OCI-M1 (cell line): Measurements from ENCODE around the gene OXER1.

ENCODE experiments used
- DNase-seq: peaks from one replicate; lab custom pipeline; 2025; lab: John Stamatoyannopoulos, UW

Gene OXER1

DNA sequence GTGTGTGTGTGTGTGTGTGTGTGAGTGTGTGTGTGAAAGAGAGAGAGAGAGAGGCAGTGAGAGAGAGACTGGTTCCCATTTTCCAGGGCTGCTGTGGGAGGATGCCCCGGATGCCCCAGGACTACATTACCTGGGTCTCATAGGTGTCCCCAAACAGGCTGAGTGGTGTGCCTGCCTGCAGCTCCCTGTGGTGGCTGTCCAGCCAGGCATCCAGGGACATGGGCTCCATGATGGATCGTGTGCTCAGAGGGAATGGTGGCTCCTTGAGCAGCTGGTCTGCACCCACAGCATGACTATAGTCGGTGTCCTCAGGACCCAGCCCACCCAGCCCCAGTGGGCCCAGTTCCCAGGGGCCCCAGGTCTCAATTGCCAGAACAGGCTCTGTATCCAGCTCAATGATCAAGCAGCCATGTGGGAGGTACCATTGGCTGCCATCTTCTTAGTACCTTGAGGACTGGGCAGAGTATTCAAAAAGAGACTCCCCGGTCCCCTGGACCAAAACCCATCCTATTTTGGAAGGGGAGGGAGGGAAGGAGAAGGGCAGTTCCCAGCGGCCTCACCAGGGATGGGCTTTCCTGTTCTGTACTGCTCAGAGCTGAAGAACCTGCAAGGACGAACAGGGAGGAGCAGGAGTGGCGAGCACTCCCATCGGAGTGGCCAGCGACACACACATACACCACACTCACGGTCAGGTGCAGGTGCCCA, 5.8 kb upstream of the OXER1 start:
- DNase-seq, result no peak

DNA sequence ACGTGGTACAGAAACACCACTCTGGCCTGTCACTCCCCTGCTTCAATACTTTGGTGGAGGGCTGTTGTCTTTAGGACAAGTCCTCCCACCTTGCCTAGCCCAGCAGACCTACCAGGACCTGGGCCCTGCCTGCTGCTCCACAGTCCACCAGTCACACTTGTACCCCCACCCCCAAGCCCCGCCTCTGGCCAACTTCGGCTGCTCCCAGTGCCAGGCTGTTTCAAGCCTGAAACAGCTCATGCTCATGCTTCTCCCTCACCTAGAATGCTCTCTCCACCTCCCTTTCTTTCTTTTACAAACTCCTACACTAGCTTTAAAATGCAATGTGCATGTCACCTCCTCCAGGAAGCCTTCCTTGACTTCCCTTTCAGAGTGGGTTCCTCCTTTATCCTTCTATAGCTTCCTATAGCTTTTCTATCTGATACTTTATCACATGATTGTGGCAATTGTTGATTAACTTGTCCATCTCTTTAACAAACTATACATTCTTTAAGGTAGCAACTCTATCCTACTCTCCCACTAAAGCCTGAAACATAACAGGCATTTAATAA, 4.8 kb upstream of the OXER1 start:
- DNase-seq, result no peak

DNA sequence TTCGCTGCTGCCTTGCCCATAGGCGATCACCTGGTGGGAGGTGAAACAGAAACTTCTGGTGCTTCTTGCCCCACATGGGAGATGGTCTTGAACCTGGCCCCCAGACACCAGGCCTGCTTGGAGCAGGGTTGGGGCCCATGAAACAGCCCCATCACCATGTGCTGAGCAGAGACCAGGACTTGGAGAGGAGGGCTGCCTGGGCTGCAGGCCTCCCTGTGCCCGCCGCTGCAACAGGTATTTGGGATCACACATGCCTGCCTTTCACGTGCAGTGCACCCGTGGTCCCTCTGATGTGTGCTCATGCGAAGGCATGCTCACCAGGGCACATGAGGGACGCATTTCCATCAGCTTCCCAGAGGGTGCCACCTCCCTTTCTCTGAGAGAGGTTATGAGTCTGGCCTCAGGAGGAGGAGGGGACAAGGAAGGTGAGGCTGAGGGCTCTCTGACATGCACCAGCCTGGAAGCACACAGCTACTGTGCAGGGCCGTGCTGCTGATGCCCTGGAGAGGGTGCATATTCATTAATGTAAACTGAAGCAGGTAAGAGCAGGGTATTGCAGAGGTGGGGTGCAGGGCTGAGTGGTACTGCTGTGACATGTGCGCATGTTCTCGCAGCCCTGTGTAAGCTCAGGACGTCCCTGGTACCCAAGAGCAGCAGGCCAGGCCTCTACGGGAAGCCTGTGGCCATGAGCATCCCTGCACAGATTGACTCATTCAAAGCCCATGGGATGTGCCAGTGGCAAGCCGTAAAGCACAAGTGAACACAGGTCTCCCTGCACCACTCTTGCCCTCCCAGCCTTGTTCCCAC, 4.2 kb upstream of the OXER1 start:
- no peak for DNase-seq

DNA sequence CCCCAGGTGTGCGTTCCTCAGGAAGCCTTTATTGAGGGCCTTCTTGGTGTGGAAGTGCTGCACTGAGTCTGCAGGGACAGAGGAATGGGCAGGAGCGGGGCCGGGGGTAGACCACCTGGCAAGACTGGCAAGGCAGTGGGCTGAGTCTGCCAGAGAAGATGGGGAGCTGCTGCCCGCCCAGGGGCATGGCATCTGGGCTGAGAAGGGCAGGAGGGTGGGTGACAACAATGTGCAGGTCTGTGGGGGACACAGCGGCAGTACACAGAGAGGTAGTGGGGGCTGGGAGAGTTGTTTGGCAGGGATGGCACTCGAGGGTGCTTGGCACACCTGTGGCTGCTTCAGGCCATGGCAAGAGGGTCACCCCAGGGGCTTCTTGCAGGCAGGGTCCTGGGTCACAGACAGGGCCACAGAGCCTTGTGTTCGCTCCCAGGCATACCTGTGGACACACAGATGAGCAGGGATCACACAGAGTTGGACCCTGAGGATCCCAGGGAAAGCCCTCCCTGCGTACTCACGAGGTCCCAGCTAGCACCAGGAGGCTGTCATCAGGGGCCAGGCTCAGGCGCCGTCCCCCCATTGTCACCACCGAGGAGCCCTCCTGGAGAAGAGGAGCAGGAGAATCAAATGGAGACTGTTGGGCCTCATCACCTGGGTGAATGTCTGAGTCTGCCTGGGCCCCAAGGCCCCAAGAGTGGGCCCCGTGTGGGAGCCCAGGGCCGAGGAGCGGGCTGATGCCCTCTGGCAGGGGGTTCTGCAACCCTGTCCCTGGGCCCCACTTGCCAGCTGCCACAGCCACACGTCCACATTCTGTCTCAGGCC, 3.4 kb upstream of the OXER1 start:
- DNase-seq, result no peak

DNA sequence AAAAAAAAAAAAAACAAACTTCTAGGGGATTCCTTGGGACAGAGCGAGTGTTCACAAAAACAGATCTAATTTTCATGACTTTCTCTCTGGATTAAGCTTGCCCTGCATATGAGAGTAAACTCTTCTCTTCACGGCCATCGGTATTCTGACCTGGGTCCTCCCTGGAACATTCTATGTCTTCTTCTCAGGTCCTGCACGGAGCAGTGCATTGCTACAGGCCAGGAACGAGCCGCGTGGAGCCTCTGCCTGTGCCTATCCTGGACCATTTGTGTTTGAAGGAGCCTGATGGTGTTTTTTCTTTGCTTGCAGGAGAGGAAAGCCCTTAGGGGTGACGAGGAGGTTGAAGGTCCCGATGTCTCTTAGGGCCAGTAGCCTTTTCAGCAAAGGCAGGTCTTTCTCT, 1.8 kb upstream of the OXER1 start:
- DNase-seq, result no peak

DNA sequence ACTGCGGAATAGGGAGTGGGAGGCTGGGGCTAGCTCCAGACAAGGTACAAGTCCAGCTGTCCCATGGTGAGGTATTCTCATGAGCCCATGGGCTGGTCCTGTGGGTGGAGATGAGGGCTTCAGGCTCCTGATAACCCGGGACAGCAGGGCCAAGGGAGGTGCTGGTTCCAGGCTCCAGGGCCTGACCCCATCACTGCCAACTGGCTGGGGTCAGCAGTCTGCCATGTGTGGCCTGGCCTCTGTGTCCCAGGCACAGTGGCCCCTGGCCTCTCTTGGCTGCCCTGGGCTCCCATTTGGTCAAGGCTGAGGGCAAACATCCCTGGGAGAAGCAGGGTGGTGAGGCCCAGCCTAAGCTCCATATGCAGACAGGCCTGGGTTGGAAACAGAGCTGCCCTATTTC, 966 bp upstream of the OXER1 start:
- no peak for DNase-seq

DNA sequence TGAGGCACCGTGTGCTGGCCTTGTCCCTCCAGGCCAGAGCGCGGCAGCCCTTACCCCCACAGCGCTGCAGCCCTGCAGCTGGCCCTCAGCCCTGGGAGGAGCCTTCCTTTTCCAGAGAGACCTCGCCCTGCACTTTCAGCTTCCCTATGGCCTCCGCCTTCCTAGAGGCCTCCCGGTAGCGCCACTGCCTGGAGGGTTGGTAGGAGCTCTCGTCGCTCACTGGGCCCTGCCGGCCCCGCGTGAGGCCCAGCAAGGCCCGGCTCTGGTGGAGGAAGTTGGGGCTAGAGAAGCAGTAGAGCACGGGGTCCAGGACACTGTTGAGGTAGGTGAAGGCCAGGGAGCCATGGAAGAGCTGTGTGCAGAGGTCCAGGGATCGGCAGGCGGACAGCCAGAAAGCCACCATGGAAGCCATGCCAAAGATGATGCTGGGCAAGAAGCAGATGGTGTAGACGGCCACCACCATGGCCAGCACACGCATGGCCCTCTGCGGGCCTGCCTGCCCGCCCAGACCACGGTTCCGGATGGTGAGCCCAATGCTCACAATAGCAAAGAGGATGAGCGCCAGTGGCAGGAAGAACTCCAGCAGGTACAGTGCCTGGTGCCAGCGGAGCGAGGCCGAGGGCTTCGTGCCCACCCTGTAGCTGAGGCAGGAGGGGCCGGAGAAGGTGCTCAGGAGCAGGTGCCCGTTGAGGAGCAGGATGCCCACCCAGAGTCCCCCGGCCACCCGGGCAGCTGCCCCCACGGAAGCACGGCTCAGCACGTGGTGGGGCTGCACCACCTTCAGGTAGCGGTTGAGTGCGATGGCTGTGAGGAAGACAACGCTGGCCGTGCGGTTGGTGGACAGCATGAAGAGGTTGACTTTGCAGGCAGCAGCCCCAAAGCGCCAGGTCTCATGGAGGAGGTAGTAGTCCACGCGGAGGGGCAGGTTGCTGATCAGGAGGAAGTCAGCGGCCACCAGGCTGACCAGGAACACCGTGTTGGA, 821 bp downstream of the OXER1 start:
- no peak for DNase-seq

DNA sequence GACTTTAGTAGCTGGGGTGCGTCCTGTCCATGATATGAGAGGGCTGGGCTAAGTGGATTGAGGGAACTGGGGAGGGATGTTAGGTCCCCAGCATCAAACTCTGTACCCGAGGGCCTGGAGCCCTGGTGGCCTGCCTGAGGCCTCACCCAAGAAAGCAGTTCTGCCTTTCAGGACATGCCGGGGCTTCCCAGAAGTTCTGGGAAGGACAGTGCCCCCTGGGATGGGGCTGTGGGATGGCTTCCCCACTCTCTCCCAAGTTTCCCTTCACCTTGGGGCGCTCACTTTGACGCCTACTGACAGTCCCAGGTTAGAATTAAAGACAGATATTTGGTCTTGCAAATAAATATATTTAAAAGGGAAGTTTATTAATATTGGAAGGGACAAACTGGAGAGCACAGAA, 1.8 kb downstream of the OXER1 start:
- DNase-seq, result no peak

DNA sequence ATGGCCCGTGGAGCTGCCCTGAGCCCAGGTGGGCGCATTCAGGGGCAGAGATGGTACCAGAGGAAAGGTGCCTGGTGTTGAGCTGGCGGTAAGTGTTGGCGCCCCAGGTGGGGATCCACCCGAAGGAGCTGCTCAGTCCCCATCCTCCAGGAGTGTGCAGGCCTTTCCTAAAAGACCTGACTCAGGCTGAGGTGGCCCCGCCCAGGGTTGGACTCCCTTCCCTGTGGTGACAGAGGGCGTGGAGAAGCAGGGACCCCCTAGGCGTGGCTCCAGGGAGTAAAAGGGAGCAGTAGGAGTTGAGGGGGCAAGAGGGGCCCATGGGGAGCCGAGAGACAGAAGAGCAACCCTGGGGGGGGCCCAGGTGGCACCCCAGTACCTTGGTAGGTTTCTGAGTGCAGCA, 2.4 kb downstream of the OXER1 start:
- no peak for DNase-seq

DNA sequence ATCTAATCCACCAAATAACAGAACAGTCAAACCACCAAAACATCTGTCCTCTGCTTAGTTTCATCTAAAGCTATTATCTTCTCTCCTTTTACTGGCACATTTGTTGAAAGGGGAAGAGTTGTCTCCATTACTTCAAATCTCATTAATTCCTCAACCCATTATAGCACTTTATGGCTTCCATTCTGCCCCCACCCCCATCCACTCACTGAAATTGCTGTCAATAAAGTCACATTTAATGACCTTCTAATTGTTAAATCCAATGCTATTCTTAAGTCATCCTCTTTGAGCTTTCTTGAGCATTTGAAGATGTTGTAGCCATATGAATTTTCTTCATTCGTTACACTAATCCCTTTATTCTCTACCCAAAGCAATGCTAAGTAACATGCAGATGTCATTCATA, 5.2 kb downstream of the OXER1 start:
- no peak for DNase-seq

DNA sequence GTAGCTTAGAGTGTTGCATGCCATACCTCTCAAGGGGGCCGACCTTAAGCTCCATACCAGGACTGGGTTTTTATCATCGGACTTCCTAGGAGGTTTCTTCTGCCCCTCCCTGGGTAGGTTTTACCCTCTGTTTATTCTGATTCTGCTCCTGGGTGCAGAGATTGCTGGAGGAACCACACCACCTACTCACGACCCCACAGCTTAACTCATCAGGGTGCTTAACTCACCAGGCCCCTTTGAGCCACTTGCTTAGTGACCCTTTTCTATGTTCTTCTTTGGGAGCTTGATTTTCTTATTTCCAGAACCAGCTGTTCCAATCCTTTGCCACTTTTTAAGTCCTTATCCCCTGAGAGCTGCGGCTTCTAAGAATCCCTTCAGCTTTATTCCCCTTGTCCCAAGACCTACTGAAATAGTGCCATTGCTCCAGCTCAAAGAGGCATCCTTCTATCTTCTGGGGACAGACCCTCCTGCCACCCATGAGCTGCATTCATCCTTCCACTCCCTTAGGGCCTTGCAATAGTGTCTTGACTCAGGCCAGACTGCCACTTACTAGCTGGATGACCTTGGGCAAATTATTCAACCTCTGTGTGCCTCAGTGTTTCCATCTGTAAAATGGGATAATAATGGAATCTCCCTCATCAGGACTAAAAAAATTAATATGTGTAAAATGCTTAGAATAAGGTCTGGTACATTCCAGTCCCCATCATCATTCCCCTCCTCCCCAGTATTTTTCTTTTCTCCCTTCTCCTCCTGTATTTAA, 5.8 kb downstream of the OXER1 start:
- no peak for DNase-seq

DNA sequence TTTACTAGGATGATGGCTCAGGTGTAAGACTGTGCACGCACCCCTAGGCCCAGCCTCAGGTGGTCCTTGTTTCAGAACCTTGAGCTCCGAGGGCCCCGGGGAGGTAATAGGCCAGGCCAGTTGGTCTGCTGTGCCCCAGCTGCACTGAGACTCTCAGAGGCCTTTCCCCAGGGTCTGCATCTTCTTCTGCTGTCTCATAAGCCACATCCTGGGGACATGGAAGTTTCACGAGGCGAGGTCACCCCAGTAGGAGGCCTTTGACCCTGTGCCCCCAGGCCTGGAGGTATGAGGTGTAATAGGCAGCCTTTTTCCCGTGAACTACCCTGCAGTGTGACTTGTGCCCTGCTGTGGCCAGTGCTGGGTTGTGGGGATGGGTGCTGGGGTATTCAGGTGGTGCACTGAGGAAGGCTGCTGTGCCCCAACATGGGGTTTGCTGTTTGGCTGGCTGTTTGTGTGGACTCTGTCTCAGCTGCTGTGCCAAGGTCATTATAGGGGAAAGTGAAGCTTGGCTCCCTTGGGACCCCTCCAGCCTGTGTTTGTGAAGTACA, 6.9 kb downstream of the OXER1 start:
- DNase-seq, result no peak

DNA sequence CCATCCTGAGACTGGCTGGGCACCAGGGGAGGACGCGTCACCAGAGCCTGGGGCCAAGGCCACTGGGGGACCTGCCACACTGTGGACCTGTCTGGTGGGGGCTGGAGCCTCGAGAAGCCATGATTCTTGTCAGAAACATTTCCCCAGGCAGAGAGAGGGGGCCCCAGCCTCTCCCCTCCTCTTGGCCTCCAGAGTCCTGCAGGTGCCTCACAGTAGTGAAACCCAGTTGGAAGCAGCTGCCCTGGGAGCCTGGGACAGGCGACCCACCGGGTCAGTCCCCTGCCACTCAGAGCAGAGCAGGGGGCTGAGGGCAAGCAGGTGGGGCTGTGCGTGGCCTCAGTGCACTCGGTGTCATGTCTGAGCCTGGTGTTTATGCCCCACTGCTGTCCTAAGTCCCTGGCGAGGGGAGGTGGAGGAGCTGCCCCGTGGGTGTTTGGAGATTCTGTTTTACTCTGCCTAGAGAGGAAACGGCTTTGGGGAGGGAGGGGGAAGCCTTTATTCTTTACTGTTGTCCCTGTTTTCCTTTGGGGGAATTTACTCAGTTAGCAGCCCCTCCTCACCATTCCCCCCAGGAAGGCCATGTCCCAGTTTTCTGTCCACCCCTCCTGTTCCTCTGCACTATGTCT, 7.7 kb downstream of the OXER1 start:
- no peak for DNase-seq

DNA sequence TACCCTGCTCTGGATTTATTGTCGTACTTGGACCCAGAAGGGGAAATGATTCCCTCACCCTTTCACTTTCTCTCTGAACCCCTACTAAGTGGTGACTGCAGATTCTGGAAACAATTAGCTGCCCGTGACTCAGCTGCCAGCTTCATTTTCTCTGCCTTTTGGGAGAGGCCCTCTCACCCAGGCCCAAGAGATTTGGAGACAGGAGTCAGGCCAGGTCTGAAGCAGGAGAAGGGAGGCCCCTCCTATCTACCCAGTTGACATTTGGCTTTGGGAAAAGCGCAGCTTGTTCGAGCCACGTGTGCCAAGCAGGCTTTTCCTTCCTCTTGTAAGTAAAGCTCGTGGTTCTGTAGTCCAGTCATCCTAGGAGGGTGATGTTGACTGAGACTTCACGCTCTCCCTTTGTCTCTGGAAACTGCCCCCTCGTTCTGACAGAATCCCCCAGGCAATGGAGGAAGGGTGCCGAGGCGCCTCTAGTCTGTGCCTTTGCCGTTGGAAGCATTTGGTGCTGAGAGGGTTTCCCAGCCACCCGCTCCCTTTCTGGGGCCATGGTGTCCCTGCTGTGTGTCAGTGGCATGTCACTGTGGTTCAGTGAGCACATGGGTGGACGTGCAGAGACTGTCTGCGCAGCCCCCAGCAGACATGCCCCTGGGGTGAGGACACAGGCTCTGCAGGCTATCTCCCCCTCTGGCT, 8.6 kb downstream of the OXER1 start:
- DNase-seq, result no peak

DNA sequence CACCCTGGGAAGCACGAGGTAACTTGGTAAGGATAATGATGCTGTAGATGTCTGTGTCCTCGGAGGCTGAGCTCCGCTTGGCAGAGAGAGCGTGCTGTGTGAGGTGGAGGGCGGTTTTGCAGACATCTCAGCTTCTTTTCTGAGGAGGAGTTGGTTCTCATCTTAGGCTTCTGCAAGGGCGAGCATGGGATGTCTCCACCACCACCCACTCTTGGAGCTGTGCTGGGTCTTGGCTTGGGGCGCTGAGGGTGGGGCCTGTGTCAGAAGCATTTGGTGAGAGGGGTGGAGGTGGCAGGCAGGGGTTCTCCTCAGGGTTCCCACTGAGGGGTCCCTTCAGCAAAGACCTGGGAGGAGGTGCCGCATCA, 9.2 kb downstream of the OXER1 start:
- DNase-seq, result no peak

DNA sequence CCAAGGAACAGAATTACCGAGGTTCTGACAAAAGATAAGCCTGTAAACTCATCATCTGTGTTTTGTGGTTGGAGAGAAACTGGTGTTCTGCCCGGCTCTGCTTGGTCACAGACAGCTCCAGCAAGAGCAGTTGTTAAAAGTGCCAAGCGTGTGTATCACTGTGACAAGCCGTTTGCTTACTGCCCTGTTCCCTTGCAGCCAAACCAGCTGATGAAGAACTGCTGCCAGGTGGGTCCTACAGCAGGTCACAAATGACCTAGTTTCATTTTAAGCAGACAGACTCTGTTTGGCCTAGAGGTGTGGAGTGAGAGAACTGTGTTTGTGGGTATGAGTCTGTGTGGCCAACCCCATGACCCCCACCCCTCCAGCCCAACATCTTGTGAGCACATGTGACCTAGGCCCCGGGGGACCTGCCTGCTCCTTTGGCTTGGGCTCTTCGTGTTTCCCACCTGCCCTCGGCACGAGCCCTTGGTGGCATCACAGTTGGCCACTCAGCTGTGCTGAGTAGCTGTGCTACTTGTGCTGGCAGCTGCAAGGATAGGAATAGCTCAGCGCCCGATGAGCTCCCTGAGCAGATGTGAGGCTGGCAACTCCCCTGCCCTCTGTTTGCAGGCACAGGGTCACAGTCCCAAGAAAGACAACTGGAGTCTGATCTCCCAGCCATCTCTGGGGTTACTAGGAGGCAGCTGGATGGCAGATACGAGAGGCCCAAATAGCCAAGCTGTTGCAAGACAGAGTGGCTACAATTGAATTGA, 9.7 kb downstream of the OXER1 start:
- DNase-seq, result peak; percentile 18

DNA sequence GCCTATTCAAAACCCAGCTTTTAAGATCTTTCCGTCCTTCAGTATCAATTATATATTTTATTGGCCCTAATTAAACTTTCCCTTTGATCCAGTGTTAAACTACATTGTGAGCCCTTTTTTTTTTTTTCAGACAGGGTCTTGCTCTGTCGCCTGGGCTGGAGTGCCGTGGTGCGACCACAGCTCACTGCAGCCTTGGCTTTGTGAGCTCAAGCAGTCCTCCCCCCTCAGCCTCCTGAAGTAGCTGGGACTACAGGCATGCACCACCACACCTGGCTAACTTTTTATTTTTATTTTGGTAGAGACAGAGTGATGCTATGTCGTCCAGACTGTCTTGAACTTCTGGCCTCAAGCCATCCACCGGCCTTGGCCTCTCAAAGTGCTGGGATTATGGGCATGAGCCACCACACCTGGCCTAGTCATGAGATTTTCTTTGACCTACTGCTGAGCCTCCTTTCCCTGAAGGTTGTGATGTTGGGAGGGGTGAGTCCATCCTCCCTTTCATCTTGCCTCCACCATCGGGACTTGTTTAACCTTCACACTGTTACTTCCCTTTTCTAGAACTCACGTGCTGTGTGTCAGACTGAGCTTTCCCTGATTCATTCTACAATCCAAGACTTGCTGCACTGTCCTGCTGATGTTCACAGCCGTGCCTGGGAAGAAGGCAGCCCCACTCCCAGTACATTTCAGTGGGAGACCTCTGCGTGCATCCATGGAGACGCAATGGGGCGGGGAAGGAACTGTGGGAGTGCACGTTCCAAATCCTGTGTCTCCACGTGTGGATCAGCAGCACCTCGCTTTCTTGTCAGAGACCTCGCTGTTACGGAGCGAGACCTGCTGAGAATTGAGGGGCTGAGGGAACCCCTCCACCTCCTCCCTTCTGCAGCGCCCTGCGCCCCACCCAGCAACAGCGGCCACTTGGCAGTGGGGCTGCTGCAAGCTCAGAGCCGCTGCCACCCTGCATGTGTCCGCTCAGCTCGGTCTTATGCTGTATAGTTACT, 10.8 kb downstream of the OXER1 start:
- DNase-seq, result peak; percentile 70
